Activated CD4-positive, CD25-positive, alpha-beta regulatory T cell (primary cell): ENCODE results near the gene C1GALT1C1L.
"Not testable (repeated sequence)": the region's sequence is repeated elsewhere in the genome, so short reads cannot be mapped to it uniquely, and the experiment has no call there.

Source experiments
- DNase-seq, 4 experiments: peaks; one replicate each; lab custom pipeline; 2025; lab: John Stamatoyannopoulos, UW

Gene C1GALT1C1L

DNA sequence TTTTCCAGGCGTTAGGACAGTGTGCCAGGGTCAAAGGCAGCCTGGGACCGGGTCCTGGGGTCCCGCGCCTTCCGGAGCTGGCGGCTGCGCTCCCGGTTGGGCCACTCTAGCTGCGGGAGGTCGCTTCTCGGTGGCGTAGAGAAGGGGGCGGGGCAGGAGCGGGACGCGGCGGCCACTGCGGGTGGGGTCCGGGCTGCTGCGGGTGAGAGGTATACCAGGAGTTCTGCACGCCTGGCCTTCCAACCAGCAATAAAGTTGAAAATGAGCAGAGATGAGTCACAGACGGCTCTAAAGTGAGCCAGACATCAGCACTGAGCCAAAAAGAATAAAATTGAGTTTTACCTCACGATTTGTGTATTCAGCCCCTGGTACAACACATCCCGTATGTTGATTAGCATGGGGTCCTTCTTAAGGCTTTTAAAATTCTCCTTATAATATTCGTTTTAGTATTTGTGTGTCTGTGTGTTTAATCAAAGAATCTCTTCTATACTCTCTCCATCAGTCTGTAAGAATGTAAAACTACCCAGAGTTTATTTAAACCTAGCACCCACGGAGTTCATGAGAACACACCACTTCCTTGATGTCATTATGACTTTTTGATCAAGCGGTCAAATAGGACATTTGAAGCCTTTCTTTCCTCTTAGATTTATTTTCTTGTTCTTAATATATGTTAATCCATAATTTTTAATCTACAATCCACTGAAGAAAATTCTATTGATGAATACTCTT, at the start of gene C1GALT1C1L:
C1GALT1C1L (minus strand) TSS at position 108 of the 729 bp plus-strand sequence; CDS start at position 1, 107 bp downstream.
- DNase-seq: no peak

DNA sequence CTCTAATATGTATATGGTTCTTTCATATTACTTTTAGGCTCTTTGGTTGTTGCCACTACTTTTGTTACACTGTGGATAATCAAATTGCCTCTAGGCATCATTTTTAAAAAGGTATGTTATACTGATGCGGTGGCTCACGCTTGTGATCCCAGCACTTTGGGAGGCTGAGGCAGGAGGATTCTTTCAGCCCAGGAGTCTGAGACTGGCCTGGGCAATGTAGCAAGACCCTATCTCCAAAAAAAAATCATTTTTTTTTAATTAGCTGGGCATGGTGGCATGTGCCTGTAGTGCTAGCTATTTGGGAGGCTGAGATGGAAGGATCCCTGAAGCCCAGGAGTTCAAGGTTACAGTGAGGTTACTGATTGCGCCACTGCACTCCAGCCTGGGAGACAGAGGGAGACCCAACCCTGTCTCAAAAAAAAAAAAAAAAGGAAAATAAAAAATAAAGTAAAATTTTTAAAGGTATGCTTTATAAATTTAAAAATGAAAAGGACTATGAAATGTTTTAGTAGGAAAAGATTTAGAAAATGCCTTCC, 49.5 kb upstream of the C1GALT1C1L start:
- DNase-seq: no peak

DNA sequence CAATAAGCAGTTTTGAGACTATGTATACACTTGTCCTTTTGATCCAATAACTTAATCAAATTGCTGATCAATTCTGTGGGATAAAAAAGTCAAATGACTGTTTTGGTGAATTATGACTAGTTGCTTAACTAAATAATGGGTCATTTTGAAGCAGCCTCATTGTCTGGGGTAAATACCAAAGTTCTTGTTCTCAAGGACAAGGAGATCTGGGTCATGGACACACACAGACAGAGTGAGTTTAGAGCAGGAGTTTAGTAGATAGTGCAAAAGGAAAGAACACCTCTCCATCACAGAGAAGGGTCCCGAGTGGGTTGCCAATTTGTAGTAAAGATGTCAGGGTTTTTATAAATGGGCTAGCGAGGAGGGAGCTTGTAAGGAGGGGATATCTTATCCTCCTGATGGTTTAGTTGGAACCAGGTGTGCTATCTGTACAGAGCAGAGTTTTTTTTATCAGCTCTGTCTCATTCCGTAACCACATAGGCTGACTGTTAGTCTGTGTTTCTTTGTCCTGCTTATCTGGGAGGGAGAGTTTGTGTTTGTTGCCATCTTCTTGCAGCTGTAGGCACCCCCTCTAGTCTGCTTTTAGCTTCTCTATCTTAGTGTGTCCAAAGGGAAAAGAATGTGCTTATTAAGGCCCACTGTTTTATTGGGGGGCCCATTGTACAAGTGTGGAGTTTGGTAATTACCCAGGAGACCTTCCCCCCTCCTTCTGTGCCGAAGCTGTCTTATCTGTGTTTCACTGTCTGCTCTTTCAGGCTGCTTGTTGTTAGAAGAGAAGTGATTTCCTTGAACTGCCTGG, 48.7 kb upstream of the C1GALT1C1L start:
- DNase-seq: no peak

DNA sequence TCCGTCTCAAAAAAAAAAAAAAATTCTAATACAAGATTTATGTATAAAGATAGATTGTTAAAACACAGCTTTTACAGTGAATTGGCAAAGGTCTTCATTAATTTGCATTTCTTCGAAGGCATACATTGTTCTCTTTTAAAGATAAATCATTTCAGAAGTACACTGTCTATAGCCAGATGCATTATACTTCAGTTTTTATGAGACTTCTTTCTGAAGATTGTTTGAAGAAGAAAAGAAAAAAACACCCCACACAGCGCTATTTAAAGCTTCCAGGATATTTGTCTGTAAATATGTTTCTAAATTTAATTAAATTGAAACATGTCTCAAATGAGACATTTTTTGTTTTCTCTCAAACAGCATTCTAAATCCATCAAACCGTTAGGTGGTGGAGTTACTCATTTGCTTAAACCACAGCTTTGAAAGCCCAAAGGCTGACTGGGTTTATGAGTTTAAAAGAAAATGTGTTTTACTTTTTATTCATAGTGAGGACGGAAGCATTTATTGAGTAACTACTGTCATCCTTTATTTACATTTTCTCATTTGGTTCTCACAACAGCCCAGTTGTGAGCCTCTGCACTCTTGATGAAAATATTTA, 42.4 kb upstream of the C1GALT1C1L start:
- no peak for DNase-seq

DNA sequence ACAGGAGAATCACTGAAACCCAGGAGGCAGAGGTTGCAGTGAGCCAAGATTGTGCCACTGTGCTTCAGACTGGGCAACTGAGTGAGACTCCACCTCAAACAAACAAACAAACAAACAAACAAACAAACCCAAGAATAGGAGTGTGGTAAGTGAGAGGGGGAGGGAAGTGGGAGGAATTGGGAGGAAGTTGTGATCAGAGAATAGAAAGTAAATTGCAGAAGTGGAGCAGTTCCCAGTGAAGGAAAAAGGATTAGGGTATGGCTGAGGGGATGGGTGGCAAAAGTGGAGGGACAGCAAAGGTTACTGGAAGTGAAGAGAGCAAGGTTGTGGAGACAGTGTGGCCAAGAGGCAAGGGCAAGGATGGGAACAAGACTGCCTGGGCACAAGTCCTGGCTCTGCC, 41.1 kb upstream of the C1GALT1C1L start:
- DNase-seq: no peak

DNA sequence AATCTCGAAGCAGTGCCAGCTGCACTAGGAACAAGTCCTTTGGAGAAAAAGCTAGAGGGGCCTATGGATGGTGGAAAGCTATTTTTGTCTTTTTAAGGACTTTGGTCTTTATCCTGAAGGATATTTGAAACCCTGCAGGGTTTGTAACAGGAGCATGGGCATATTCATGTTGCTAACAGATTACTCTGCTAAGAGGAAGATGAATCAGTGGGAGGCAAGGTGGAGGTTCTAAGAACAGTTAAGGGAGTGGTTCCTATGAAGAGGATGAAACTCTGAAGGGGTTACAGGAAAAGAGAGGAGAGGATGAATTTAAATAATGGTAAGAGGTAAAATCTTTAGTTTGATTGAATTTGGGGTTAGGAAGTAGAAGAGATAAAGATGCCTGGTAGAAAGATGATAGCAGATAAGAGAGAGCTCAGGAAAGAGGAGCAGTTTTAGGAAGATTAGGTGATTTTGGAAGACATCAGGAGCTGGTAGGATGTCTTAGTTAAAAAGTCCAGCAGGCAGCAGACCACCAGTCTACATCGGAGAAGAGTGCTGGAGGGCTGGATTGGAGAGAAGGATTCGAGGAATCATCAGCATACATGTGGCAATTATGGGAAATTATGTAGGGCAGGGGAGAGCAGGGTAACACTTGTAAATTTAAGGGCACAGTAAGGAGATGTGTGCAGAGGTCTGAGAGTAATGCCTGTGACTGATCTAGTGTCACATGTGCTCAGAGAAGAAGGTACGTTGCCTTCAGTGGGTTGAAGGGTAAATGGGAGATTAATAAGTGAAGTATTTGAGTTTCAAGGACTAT, 39.3 kb upstream of the C1GALT1C1L start:
- no peak for DNase-seq

DNA sequence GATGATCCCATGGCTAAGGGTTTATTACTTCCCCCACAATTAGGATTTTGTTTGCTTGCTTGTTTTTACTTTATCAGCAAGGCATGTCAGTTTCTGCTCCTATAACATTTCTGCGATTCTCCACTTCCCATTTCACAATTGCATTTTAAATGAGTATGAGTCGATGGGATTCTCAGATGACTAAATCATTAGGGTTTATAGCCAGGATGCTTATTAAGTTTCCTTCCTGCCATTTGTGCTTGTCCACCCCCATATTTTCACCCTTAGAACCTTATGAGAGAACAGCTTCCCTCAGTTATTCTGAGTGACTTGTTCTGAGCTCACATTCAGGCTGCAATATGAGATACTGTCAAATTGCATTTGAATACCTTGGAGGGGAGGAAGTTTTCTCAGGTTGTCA, 37.9 kb upstream of the C1GALT1C1L start:
- DNase-seq: no peak

DNA sequence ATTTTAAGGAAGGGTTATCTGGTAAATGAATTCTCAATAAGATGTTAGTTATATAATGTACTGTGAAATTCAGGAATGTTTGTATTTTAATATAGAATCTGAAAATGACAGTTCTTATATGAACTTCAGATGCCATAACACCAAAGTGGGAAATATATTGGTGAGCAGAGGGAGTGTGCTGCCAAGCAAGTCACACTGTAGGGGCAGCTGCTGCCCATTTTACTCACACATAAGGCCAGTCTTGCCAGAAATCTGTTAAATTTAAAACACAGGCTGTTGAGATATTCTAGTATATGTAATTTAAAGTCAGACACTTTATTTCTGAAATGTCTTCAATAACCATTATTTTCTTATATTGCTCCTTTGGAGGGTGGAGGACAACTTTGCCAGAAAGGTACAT, 34.6 kb upstream of the C1GALT1C1L start:
- no peak for DNase-seq

DNA sequence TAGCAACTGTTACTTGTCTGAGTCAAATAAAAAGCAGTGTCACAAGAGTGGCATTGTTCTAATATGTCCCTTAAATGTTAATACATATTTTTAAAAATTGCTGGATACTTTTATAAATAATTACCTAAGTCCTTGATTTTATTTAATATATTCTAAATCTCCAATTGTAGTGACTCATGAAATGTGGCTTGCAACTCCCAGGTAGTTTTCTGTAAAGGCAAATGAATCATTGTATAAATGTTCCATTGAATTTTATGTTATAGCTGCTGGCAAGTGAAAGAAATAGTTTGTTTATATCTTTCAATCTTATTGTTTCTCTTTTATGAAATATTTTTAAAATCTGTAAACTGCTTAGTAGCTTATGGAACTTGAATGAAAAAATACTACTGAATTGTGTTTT, 32.7 kb upstream of the C1GALT1C1L start:
- no peak for DNase-seq

DNA sequence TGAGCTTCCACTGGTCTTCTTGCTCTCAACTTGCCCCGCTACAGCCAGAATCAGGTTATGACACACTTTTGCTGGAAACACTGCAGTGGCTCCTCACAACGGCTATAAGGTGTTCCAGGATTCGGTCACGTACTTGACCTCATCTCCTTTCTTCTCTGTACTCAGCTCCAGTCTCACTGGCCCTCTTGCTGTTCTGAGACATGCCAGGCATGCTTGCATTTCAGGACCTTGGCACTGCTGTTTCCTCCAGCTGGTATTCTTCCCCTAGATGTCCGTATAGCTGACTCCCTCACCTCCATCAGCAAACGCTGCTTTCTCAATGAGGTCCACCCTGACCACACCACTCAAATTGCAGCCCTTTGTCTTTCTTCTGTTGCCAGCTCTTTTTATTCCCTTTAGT, 31.9 kb upstream of the C1GALT1C1L start:
- DNase-seq: no peak

DNA sequence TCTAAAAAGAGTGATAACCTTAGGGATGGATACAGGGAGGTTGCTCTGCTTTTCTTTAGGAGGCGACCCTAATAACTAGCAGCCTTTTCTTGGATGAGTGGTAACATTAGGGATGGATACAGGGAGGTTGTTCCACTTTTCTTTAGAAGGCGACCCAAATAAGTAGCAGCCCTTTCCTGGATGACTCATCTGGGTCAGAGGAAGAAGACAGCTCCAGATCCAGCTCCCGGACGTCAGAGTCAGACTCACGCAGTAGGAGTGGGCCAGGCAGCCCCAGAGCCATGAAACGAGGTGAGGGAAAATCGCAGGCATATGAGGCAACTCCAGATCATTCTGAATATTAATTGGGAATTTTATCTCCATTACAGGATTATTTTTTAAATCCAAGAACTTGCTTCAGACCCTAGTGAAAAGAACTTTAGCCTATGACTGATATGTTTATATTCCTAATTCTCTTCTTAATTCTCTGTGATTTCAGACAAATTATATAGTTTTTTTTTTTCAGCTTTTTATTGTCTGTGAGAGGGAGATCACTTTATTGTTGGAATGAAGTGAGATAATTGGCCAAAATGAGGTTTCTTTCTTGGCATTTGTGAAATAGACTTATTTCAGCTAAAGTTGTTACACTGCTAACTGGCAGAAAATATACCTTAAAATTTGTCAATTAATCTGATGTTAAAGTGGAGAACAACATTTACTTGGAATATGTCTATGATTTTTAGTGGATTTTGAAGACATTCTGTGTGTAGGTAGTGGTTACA, 31.2 kb upstream of the C1GALT1C1L start:
- no peak for DNase-seq

DNA sequence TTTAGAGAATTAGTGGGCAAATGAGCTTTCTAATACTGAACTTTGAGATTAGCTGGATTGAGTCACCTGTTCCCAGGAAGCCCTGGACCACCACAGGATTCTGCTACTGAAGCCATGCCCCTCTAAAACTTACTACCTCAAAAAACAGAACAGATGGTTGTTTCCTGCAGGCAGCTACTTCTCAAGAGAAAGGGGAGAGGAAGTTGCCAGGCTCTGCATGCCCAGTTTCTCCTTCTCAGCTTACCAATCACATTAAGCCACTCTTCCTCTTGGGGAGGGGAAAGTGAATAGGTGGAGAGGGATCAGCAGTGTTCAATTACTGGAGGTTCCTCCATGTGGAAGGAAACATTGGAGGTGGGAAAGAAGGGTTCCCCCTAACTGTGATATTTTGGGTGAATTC, 24.9 kb upstream of the C1GALT1C1L start:
- no peak for DNase-seq

DNA sequence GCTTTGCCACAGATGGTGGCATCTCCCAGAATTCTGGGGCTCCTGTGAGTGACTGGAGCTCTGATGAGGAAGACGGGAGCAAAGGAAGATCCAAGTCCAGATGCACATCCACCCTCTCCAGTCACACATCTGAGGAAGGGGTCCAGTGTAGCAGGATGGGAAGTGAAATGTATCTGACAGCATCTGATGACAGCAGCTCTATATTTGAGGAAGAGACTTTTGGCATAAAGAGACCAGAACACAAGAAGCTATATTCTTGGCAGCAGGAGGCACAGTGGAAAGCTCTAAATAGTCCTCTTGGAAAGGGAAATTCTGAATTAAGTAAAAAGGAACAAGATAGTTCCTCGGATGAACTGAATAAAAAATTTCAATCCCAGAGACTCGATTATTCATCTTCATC, 23.5 kb upstream of the C1GALT1C1L start:
- no peak for DNase-seq

DNA sequence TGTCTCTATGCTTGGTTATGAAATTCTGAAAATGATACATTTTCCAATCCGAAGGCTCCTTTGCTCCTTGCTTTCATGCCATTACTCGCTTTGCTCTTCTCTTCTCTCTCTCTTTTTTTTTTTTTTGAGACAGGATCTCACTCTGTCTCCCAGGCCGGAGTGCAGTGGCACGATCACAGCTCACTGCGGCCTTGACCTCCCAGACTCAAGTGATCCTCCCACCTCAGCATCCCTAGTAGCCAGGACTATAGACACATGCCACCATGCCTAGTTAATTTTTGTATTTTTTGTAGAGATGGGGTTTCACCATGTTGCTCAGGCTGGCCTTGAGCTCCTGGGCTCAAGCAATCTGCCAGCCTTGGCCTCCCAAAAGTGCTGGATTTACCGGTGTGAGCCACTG, 21.9 kb upstream of the C1GALT1C1L start:
- DNase-seq: not testable (repeated sequence)

DNA sequence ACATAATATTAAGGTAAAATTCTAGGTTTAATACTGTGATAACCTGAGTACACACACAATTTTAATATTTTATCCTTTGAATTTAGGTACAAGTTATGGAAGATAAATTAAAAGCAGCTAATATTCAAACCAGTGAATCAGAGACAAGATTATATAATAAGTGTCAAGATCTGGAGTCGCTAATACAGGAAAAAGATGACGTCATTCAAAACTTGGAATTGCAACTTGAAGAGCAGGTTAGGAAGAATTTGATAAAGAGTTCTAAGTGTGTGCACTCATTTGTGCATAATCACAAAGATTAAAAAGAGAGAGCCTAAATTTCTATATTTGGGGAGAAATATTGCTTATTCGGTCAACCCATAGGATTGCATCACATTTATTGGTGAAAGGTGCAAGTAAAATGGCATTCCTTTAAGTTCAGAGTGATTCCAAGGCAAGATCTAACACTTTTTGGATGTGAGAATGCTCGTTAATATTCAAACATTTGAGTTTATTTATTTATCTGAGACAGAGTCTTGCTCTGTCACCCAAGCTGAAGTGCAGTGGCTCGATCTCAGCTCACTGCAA, 16.3 kb upstream of the C1GALT1C1L start:
- no peak for DNase-seq

DNA sequence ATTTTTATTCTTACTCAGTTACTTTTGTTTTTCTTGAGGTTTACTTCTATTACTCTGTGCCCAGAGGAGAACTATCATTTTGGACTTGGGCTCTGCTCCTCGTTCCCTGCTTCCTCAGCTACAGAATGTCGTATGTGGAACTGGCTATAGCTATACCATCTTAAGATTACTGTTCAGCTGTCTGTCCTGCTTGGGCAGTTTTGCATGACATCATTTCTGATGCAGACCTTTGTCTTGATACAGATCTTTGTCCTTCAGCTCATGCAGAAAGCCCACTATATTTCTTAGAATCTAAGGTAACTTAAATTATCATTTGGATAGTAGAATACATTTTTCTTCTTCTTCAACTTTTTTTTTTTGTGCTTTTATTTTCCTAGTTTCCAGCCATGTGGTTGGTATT, 13.8 kb upstream of the C1GALT1C1L start:
- DNase-seq: no peak

DNA sequence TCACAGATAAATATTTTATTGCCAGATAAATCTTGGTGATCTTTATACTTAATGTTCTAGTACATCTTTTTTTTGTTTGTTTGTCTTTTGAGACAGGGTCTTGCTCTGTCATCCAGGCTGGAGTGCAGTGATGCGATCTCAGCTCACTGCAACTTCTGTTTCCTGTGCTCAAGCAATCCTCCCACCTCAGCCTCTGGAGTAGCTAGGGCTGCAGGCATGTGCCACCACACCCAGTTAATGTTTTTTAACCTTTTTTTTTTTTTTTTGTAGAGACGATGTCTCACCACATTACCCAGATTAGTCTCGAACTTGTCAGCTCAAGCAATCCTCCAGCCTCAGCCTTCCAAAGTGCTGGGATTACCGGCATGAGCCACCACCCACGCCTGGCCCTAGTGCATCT, 9.1 kb upstream of the C1GALT1C1L start:
- no peak for DNase-seq

DNA sequence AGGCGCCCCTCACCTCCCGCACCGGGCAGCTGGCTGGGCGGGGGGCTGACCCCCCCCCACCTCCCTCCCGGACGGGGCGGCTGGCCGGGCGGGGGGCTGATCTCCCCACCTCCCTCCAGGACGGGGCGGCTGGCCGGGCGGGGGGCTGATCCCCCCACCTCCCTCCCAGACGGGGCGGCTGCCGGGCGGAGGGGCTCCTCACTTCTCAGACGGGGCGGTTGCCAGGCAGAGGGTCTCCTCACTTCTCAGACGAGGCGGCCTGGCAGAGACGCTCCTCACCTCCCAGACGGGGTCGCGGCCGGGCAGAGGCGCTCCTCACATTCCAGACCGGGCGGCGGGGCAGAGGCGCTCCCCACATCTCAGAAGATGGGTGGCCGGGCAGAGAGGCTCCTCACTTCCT, 1.6 kb upstream of the C1GALT1C1L start:
- DNase-seq: not testable (repeated sequence)

DNA sequence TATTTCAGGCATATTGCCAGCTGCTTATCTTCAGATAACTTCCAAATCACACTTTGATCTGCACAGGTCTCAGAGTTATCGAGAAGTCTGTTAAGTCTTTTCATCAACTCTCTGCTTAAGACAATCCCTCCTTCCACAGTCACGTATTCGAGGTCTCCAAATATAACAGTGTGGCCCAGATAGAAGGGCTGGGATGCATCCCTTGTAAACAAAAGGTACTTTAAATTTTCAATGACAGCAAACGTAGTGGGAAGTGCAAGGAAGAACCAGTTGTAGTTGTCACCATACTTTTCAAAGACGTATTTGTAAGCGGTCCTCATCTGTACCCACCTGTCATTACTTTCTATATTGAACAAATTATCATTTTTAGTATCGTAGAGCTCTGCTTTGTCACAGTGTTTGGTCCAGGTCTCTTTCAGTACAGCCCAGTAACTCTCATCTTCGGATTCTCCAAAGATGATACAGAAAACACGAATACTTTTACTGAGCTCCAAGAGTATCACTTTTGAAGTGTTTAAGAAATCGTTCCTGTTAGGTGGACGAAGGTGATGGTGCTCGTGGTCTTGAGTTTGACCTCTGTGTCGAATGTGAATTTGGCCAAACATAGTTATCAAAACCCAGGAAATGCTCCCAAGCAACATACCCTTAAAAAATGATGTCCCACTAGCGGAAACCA, 445 bp downstream of the C1GALT1C1L start:
- DNase-seq: no peak

DNA sequence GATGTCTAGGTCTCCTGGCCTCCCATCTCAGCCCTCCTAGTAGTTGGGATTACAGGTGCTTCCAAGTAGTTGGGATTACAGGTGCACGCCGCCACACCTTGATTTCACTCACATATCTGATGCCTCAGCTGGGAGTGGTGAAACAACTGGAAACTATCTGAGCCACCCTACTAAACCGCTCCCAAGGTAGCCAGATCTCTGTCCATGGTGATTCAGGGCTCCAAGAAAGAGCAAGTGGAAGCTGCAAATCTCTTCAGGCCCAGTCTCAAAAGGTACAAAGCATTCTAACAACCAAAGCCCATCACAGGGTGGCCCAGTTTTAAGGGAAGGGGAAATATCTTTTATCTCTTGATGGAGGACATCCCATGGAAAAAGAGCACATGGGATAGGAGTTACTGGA, 19.0 kb downstream of the C1GALT1C1L start:
- no peak for DNase-seq
